Adipocyte (in vitro differentiated cells): ENCODE data around the gene DLD.
"Not testable (repeated sequence)": the region's sequence is repeated elsewhere in the genome, so short reads cannot be mapped to it uniquely, and the experiment has no call there.

Experiments used
- DNase-seq: peaks from one replicate; pipeline ENCODE4 v3.0.0-alpha.2; 2015; ENCODE audit warnings: low read depth
- H3K27me3 ChIP-seq: replicated peaks from 2 replicates; pipeline ENCODE4 v1.7.0; 2013; ENCODE audit warnings: mild to moderate bottlenecking, low read length, moderate library complexity; ENCODE audit not compliant: control insufficient read depth, insufficient read depth
- H3K36me3 ChIP-seq: 2 replicates; pipeline ENCODE4 v1.7.0; 2013; ENCODE audit warnings: low read length, mild to moderate bottlenecking, moderate library complexity; ENCODE audit not compliant: control insufficient read depth, insufficient read depth, severe bottlenecking
- H3K4me1 ChIP-seq: 2 replicates; pipeline ENCODE4 v1.7.0; 2013; ENCODE audit warnings: mild to moderate bottlenecking, low read length, moderate library complexity; ENCODE audit not compliant: control insufficient read depth, insufficient read depth
- H3K4me3 ChIP-seq: 2 replicates; pipeline ENCODE4 v1.7.0; 2013; ENCODE audit warnings: mild to moderate bottlenecking, low read length, moderate library complexity
- H3K9ac ChIP-seq: 2 replicates; pipeline ENCODE4 v1.7.0; 2013; ENCODE audit warnings: mild to moderate bottlenecking, low read length, moderate library complexity
- H3K9me3 ChIP-seq: 2 replicates; pipeline ENCODE4 v1.7.0; 2013; ENCODE audit warnings: mild to moderate bottlenecking, low read length, moderate library complexity; ENCODE audit not compliant: control insufficient read depth

DLD gene

DNA sequence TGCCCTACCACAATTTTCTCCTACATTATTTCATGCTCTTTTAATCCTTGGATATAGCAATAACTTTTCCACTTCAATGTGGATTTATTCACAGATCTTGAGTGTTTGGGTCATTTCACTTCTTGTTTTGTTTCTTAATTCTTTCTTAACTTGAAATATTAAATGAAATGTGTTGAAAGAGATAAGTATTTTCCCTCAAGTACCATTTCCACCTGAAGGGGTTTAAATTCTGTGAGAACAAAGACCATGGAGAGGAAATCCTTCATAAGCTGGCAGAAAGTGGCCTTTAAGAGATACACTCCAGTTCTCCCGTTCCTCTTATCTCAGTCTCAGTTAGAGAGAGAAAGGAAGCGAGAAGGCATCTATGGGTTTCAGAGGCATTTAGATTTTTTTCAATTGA is 14.1 kb upstream of the DLD start:
- no peaks in the 10 kb centered on the region for H3K36me3 ChIP-seq
- H3K9ac ChIP-seq = no peak overlapping the region
- DNase-seq = no peak
- no peak overlapping the region for H3K4me3 ChIP-seq
- H3K9me3 ChIP-seq = no peaks in the 10 kb centered on the region
- H3K4me1 ChIP-seq = no peaks in the 10 kb centered on the region
- H3K27me3 ChIP-seq = no peaks in the 10 kb centered on the region

DNA sequence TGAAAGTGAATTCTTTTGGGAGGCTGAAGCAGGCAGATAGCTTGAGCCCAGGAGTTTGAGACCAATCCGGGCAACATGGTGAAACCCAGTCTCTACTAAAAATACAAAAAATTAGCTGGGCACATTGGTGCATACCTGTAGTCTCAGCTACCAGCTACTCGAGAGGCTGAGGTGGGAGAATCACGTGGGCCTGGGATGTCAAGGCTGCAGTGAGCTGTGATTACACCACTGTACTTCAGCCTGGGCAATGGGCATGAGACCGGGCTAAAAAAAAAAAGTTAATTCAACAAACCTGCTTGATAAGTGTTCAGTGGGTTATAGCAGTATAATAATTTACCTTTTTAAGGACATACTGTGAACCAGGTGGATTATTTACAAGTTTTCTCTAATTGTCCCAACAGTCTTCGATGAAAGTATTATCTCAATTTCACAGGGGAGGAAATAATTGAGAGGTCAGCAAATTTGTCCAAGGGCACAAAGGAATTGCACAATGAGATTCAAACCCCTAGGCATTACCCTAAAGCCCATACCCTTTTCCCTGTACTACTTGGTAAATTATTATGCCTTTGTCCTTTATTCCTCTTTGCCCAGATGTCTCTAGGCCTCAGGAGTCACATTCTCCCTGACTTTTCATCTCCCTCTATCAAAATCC is 13.1 kb upstream of the DLD start:
- DNase-seq = no peak
- Histone ChIP-seq H3K36me3 (no peaks in the 10 kb centered on the region), H3K9me3 (no peaks in the 10 kb centered on the region), H3K4me1 (peaks cover 1% of the 10 kb centered on the region), H3K9ac (no peak overlapping the region), H3K27me3 (no peaks in the 10 kb centered on the region), H3K4me3 (no peak overlapping the region)

- Histone ChIP-seq H3K9ac (no peak overlapping the region), H3K9me3 (no peaks in the 10 kb centered on the region), H3K4me1 (peaks cover 5% of the 10 kb centered on the region), H3K27me3 (no peaks in the 10 kb centered on the region), H3K36me3 (no peaks in the 10 kb centered on the region), H3K4me3 (no peak overlapping the region)
- no peak for DNase-seq
Measured at GRCh38 chr7:107878636-107879035, 12.3 kb upstream of the DLD start.

GRCh38 chr7:107879400-107880035 is 11.5 kb upstream of the DLD start:
- Histone ChIP-seq H3K4me1 (peaks cover 5% of the 10 kb centered on the region), H3K36me3 (no peaks in the 10 kb centered on the region), H3K9me3 (no peaks in the 10 kb centered on the region), H3K4me3 (no peak overlapping the region), H3K27me3 (no peaks in the 10 kb centered on the region), H3K9ac (no peak overlapping the region)
- DNase-seq = peak; percentile 77

DNA sequence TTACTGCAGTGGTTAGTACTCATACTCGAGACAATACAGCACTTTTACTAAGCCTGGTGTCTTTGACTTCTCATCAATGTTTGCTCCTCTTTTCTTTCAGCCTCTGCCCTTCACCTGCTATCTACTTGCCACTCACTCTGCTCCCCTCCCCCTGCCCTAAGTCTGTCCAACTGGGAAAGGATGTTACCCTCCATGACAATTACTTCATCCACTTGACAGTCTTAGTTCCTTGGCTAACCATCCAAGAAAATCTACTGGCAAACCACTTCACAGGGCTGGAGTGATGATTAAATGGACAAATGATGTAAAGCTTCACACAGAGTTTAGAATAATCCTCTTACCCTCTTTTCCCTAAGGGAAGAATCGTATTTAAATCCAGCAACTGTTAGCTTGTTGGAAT is 8.2 kb upstream of the DLD start:
- H3K9me3 ChIP-seq = no peaks in the 10 kb centered on the region
- no peaks in the 10 kb centered on the region for H3K27me3 ChIP-seq
- H3K9ac ChIP-seq = no peak overlapping the region
- H3K4me1 ChIP-seq = peaks cover 5% of the 10 kb centered on the region
- no peak overlapping the region for H3K4me3 ChIP-seq
- no peak for DNase-seq
- no peaks in the 10 kb centered on the region for H3K36me3 ChIP-seq

DNA sequence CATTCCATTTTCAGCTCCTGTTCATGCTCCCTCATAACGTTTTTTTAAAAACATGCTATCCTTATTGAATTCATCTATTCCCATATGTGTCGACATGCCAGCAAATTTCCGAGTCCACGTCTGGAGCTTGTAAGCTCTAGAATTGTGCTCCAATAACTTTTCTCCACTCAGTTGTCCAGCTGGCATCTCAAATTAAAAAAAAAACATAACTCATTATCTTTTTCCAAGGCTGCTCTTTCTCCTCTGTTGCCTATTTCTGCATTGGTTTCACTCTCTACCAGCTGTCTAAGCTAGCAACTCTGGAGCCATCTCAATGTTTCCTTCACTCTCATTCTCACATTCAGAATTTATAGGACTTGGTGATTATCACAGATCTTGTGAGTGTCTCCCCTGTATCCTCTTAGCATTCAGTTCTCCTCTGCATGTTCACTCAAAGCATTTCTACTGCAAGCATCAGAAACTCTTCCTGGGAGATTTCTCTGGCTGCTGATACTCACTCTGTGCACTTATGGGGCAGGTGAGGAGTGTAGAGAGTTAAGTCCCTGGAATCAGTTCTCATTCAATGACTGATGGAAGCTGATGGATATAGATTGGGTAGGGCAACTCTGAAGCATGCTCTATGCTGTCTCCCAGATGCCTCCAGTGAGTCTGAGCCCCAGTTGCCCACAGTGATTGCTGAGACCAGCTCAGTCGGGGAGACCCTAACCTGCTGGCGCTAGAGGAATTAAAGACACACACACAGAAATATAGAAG is 6.7 kb upstream of the DLD start:
- DNase-seq = no peak
- Histone ChIP-seq H3K36me3 (no peaks in the 10 kb centered on the region), H3K4me1 (peaks cover 5% of the 10 kb centered on the region)

GRCh38 chr7:107887827-107888226 is 3.2 kb upstream of the DLD start:
- DNase-seq, H3K9me3 ChIP-seq, H3K36me3 ChIP-seq, H3K4me3 ChIP-seq, H3K27me3 ChIP-seq, H3K9ac ChIP-seq: not testable (repeated sequence)
- H3K4me1 ChIP-seq = peaks cover 18% of the 10 kb centered on the region

More for the DNA sequence above, 6.7 kb upstream of the DLD start:
- Histone ChIP-seq H3K27me3 (no peaks in the 10 kb centered on the region), H3K9me3 (no peaks in the 10 kb centered on the region), H3K4me3 (no peak overlapping the region), H3K9ac (no peak overlapping the region)

DNA sequence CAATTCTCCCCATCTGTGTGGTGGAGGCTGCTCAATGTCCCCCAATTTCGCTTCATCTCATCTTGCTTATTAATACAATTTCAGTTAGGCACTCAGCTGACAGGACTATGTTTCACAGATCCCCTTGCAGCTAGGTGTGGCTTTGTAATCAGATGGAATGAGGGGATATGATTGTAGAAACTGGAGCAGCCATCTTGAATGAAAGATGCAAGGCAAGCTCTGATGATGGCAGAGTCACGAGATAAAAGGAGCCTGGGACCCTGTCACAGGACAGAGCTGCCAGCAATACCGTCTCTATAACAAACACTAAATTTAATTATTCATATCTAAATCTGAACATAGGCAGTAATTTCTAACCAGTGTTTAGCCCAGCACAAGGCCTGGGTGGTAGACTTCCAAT is 991 bp upstream of the DLD start:
- peaks cover 31% of the 10 kb centered on the region for H3K4me1 ChIP-seq
- no peaks in the 10 kb centered on the region for H3K27me3 ChIP-seq
- no peak for DNase-seq
- H3K4me3 ChIP-seq = no peak overlapping the region
- peaks cover 20% of the 10 kb centered on the region for H3K36me3 ChIP-seq
- no peaks in the 10 kb centered on the region for H3K9me3 ChIP-seq
- H3K9ac ChIP-seq = no peak overlapping the region

GRCh38 chr7:107890493-107890961 is 456 bp upstream of the DLD start:
- Histone ChIP-seq H3K4me1 (peaks cover 32% of the 10 kb centered on the region), H3K27me3 (no peaks in the 10 kb centered on the region), H3K9ac (peak overlapping the region; percentile 96), H3K36me3 (peaks cover 25% of the 10 kb centered on the region), H3K9me3 (no peaks in the 10 kb centered on the region), H3K4me3 (peak overlapping the region; percentile 96)
- DNase-seq = no peak

- H3K9ac ChIP-seq = peak overlapping the region; percentile 96
- no peak for DNase-seq
- H3K4me3 ChIP-seq = peak overlapping the region; percentile 96
- H3K9me3 ChIP-seq = no peaks in the 10 kb centered on the region
- H3K27me3 ChIP-seq = no peaks in the 10 kb centered on the region
- H3K4me1 ChIP-seq = peaks cover 32% of the 10 kb centered on the region
- peaks cover 35% of the 10 kb centered on the region for H3K36me3 ChIP-seq
Measured at GRCh38 chr7:107891636-107892366, 818 bp downstream of the DLD start.

DNA sequence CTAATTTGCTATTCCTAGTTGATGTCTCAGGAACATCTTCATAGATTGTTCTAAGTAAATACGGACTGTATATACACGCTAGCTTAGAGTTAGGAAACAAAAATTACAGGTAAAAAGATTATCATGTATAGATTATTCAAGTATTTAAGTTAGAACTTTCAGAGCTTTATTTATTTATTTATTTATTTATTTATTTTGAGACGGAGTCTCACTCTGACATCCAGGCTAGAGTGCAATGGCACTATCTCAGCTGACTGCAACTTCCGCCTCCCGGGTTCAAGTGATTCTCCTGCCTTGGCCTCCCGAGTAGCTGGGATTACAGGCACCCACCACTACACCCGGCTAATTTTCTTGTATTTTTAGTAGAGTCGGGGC is 1.4 kb downstream of the DLD start:
- H3K9me3 ChIP-seq, DNase-seq, H3K27me3 ChIP-seq: not testable (repeated sequence)
- Histone ChIP-seq H3K4me3 (peak overlapping the region; percentile 96), H3K9ac (peak overlapping the region; percentile 96), H3K4me1 (peaks cover 32% of the 10 kb centered on the region), H3K36me3 (peaks cover 39% of the 10 kb centered on the region)
